K562 (cell line): ENCODE data around the gene S100A2. TPM values are rescaled to one million over a fixed set of nuclear protein-coding genes. Genes with fewer than 3 reads are reported as not detected.

Experiments used
- ELF2 ChIP-seq: fragments of 250-450 bp; sonication (Bioruptor Pico); IDR thresholded peaks from 2 replicates; pipeline ENCODE4 v1.5.0; 2021; ENCODE audit warnings: mild to moderate bottlenecking
- HDAC1 ChIP-seq, 2 experiments: fragments of 450-650 bp; IDR thresholded peaks; 2 replicates each; pipeline ENCODE4 v1.6.1; 2016 to 2017; ENCODE audit warnings: inconsistent platforms in 1 of 2, mild to moderate bottlenecking in 1 of 2, moderate library complexity in 1 of 2
- HDAC2 ChIP-seq: fragments of 450-650 bp; IDR thresholded peaks from 2 replicates; pipeline ENCODE4 v1.6.1; 2016; ENCODE audit warnings: mild to moderate bottlenecking
- MAFG ChIP-seq: fragments of 450-650 bp; conservative IDR thresholded peaks from 2 replicates; pipeline ENCODE4 v1.6.1; 2016; ENCODE audit warnings: missing genetic modification characterization, missing compliant biosample characterization
- MTF1 ChIP-seq: fragments of 250-450 bp; sonication (Bioruptor Pico); IDR thresholded peaks from 2 replicates; pipeline ENCODE4 v1.9.0; 2021; ENCODE audit warnings: moderate library complexity, mild to moderate bottlenecking, inconsistent platforms, borderline replicate concordance
- NFIC ChIP-seq: fragments of 450-650 bp; IDR thresholded peaks from 2 replicates; pipeline ENCODE4 v1.6.1; 2017; ENCODE audit warnings: mild to moderate bottlenecking, inconsistent platforms
- PCBP1 ChIP-seq: fragments of 200-400 bp; formaldehyde crosslinking; IDR thresholded peaks from 2 replicates; pipeline ENCODE4 v1.6.1; 2018; ENCODE audit warnings: mild to moderate bottlenecking, low read depth, low read length; ENCODE audit not compliant: poor library complexity, severe bottlenecking
- SMARCE1 ChIP-seq: fragments of 450-650 bp; IDR thresholded peaks from 2 replicates; pipeline ENCODE4 v1.7.1; 2016; ENCODE audit warnings: mild to moderate bottlenecking
- TCF15 ChIP-seq: fragments of 250-450 bp; sonication (Bioruptor Pico); IDR thresholded peaks from 2 replicates; pipeline ENCODE4 v1.8.0; 2022; ENCODE audit warnings: moderate library complexity, mild to moderate bottlenecking, inconsistent platforms
- U2AF2 ChIP-seq: fragments of 200-400 bp; formaldehyde crosslinking; optimal IDR thresholded peaks from 2 replicates; pipeline ENCODE3; 2017; ENCODE audit warnings: low read depth, mild to moderate bottlenecking, low read length
- ZNF140 ChIP-seq: fragments of 250-450 bp; sonication (Bioruptor Pico); IDR thresholded peaks from 2 replicates; pipeline ENCODE4 v1.8.0; 2021; ENCODE audit warnings: moderate library complexity, mild to moderate bottlenecking, inconsistent platforms
- ZNF253 ChIP-seq: fragments of 250-450 bp; sonication (Bioruptor Pico); conservative IDR thresholded peaks from 2 replicates; pipeline ENCODE4 v1.6.1; 2021; ENCODE audit warnings: mild to moderate bottlenecking
- ZNF609 ChIP-seq: sonication (generic); formaldehyde crosslinking; IDR thresholded peaks from 2 replicates; pipeline ENCODE4 v1.8.1; 2023; ENCODE audit warnings: missing genetic modification reagents, mild to moderate bottlenecking, borderline replicate concordance
- ZNF740 ChIP-seq, 3 experiments: fragments of 200-800 bp in 1 of 3; sonication (Bioruptor generic) in 1 of 3; sonication (generic) in 1 of 3; formaldehyde crosslinking in 1 of 3; IDR thresholded peaks; 2 replicates each; pipeline versions ENCODE4 v1.6.1 to v1.8.0; 2016 to 2022; ENCODE audit warnings: mild to moderate bottlenecking in 2 of 3, missing compliant biosample characterization in 2 of 3, missing genetic modification characterization in 2 of 3, missing genetic modification reagents in 1 of 3
- polyA plus RNA-seq, 8 experiments: library from polyadenylated mRNA; depleted of rRNA in 4 of 8; stranded (reverse) in 5 of 8; unstranded in 3 of 8; fragments of >200 nt; fragmentation: Nextera tagmentation in 2 of 8; fragmentation: Illumina TruSeq in 1 of 8; extraction: Ambion mirVana in 2 of 8; extraction: Trizol in 1 of 8; gene quantifications; 2 replicates each; pipeline versions ENCODE4 v1.2.1 to v1.2.3, GENCODE V29; 2011 to 2014; ENCODE audit warnings: inconsistent platforms in 1 of 8, missing spikeins in 1 of 8
- total RNA-seq, 7 experiments: library from RNA; depleted of rRNA in 6 of 7; stranded (reverse); fragments of >200 nt in 6 of 7; fragmentation: Illumina TruSeq in 2 of 7; extraction: Trizol in 2 of 7; gene quantifications; 2 replicates each; pipeline versions ENCODE4 v1.2.1 to v1.2.3, GENCODE V29; 2011 to 2021; ENCODE audit warnings: low replicate concordance in 1 of 7
- TF ChIP-seq, protein P1 (sequence below): fragments of 200-800 bp; sonication (Bioruptor generic); IDR thresholded peaks from 2 replicates; pipeline ENCODE4 v1.6.1; 2017; ENCODE audit warnings: missing genetic modification characterization, missing compliant biosample characterization
- TF ChIP-seq, protein P2 (sequence below): sonication (generic); formaldehyde crosslinking; IDR thresholded peaks from 2 replicates; pipeline ENCODE4 v1.8.0; 2022; ENCODE audit warnings: mild to moderate bottlenecking, missing genetic modification reagents

Gene S100A2
- total and polyA plus RNA-seq, 9 of the 15 experiments (the other 6 are each of a cell fraction or from before 2014, with no cell fraction given) = 0.28 to 0.65 (median 0.44) TPM; not detected in 4

DNA sequence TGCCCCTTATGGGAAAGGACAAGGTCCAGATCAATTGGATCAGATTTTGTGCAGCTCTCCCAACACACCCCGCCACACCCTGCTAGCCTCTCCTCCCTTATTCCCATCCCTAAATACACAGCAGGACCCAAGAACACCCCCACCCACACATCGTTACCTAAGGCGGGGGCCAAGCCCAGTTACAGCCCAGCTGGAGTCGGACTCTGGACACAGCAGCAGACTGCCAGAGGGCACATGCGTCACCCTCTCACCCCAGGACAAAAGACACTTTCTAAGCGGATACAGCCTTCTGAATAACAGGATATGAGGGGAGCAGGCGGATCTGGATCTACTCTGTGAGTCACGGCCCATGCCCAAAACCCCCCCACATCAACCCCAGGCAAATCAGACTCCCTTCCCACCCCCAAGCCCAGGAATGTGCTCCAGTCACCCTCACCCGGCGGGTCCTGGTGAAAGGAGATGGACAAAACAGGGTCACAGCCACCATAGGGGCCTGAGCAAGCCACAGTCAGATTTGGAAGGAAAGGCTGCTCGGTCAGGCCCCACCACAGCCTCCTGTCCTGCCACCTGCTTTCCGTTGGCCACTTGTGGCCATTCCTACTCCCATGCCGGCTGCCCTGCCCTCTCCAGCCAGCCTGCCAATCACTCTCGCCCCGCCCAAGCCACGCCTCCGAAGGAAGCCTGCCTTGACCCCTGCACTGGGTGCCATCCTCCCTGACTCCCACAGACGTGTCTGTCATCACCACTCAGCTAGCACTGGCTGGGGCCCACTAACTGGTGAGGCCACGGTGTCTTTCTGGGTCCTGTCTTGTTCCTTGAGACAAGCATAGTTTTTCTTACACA, 43.3 kb upstream of the S100A2 start (continued):
- TF ChIP-seq ZNF253 (CRISPR knock-in tag) (no peak), U2AF2 (no peak), SMARCE1 (peak; percentile 67; the same call in 1 of the 2 replicates), HDAC2 (0 out of 2 replicates have a peak, but pooled peaks have one; percentile 52), MAFG (no peak), ZNF740 (CRISPR knock-in tag; IDR thresholded peaks at IDR 0.05) (0 out of 2 replicates have a peak, but pooled peaks have one; percentile 11), ZNF740 (tag; IDR thresholded peaks at IDR 0.05) (no peak), ZNF140 (no peak), NFIC (0 out of 2 replicates have a peak, but pooled peaks have one; percentile 12), MTF1 (CRISPR knock-in tag) (no peak), ZNF609 (CRISPR knock-in tag) (no peak), HDAC1 (IDR thresholded peaks at IDR 0.05) (peak in 1 of 2 experiments; percentile 73; a peak in 1 of 4 replicates), ELF2 (CRISPR knock-in tag) (no peak), TCF15 (CRISPR knock-in tag) (no peak), PCBP1 (no peak)
- TF ChIP-seq, protein P1, sequence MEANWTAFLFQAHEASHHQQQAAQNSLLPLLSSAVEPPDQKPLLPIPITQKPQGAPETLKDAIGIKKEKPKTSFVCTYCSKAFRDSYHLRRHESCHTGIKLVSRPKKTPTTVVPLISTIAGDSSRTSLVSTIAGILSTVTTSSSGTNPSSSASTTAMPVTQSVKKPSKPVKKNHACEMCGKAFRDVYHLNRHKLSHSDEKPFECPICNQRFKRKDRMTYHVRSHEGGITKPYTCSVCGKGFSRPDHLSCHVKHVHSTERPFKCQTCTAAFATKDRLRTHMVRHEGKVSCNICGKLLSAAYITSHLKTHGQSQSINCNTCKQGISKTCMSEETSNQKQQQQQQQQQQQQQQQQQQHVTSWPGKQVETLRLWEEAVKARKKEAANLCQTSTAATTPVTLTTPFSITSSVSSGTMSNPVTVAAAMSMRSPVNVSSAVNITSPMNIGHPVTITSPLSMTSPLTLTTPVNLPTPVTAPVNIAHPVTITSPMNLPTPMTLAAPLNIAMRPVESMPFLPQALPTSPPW (CRISPR knock-in tag) = peak; percentile 61
- TF ChIP-seq, protein P2, sequence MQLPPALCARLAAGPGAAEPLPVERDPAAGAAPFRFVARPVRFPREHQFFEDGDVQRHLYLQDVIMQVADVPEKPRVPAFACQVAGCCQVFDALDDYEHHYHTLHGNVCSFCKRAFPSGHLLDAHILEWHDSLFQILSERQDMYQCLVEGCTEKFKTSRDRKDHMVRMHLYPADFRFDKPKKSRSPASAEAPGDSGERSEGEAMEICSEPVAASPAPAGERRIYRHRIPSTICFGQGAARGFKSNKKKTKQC = no peak
